ENCODE data around the gene TACO1.

Gene TACO1

GRCh38 chr17:63639125-63639524 lies 38.4 kb downstream of the TACO1 start:
- DNase-seq (ENCODE audit: low read depth in 3 of 3): no peak

DNA sequence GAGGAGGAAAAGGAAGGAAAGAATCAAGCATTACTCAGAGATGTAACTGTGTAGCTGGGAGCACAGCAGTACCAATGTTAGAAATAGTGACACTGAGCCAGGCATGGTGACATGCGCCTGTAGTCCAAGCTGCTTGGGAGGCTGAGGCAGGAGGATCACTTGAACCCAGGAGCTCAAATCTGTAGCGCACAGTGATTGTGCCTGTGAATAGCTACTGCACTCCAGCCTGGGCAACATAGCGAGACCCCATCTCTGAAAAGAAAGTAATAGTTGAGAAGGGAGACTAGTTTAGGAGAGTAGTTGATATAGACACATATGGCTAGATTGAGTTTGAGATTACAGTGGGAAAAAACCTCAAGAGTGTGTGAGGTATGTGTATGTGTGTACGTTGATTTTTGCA lies 39.3 kb downstream of the TACO1 start:
- DNase-seq (ENCODE audit: low read depth in 3 of 3): no peak

- DNase-seq (ENCODE audit: low read depth in 3 of 3): no peak
Measured at GRCh38 chr17:63641692-63642448, 41.2 kb downstream of the TACO1 start.

- DNase-seq (ENCODE audit: low read depth in 3 of 3): no peak
Measured at GRCh38 chr17:63644846-63645245, 44.2 kb downstream of the TACO1 start.

- DNase-seq (ENCODE audit: low read depth in 3 of 3): no peak
Measured at GRCh38 chr17:63645775-63646487, 45.2 kb downstream of the TACO1 start.

DNA sequence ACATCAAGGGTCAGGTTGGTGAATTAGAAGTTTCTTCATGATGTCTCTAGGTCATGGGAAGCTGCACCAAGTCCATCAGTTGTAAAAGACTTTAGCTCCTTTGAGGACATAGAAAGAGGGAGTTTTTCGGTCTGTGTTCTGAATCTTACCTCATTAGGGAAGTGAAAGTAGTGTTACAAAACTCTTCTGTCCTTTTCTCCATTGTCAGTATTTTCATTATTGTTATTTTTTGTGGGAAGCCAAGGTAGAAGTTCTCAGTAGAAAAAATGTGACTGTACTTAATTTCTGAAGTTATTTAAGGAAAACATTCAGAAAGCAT lies 45.8 kb downstream of the TACO1 start:
- no peak for DNase-seq (ENCODE audit: low read depth in 3 of 3)

DNA sequence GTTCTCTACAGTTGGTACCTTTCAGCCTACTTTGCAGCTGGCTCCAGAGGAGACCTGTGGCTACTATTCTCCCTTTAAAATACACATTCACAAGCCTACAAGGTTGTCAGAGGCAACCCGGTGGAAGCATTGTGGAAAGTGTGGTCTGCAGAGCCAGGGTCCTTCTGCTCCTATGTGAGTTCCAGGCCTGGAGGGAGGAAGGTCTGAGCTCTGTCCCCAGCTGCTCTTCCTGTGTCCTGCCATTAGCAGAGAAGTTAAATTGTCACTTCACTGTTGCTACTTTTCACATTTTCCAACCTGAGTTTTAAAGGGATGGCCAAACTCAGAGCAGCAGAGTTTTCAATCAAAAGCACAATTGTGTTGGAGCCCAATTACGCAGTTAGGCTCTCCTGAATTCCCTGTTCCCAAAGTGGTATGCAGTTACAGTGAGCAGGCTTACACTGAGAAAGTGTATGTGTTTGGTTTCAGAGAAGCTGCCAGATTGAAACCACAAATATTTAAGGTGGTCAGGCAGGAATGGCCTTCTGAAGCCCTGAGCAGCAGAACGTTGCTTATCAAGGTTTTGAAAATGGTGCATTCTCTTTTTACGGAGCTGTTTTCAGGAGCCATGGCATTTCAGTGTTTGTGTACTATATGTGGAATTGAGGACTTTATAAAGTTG lies 46.5 kb downstream of the TACO1 start:
- DNase-seq (ENCODE audit: low read depth in 3 of 3): no peak

DNA sequence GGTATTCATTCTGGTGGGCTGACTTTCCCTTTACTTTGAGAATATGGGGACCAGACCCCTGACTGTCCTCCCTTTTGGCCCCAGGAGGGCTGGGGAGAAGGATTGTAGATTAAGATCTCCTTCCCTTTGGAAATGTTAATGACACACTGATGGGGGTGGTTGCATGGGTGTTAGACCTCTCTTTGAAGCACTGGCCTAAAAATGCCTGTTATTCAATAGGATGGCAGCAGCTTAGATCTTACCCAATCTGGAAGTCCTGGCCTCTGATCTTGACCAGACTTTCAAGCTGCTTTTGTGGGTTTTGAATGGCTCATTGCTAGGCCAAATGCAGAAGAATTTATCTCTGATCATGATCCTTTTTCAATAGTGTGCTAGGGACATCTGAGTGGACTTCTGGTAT lies 47.2 kb downstream of the TACO1 start:
- no peak for DNase-seq (ENCODE audit: low read depth in 3 of 3)

GRCh38 chr17:63649813-63650212 lies 49.1 kb downstream of the TACO1 start:
- no peak for DNase-seq (ENCODE audit: low read depth in 3 of 3)

GRCh38 chr17:63652106-63652505 lies 51.4 kb downstream of the TACO1 start:
- no peak for DNase-seq (ENCODE audit: low read depth in 3 of 3)

DNA sequence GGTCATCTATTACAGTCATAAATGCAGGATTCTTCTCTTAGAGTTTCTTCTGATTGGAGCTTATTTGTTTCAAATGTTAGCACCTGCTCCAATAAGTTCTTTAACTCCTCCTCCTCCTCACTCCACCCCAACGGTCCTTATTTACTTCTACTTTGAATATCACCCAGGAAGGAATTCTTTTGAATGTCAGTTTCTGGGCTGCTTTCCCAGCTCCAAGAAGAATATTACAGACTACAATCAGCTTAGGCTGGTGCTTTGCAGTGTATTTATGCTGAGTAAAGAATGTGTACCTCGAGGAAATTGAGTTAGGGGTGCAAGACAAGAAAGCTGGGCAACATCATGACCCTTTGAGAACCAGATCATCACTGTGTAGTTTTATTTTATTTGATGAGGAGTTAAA lies 52.4 kb downstream of the TACO1 start:
- no peak for DNase-seq (ENCODE audit: low read depth in 3 of 3)

GRCh38 chr17:63657786-63658185 lies 57.1 kb downstream of the TACO1 start:
- DNase-seq (ENCODE audit: low read depth in 3 of 3): no peak

All from stimulated activated CD4-positive, alpha-beta T cell treated with anti-CD3 and anti-CD28 coated beads, TNF-alpha, amount 100 ng/mL, for 48 hours (primary cell).